Limb (tissue), 2 donors: ENCODE data around the gene OGN.

Source experiments
- DNase-seq, 2 donors: peaks; one replicate each; pipeline ENCODE4 v3.0.0-alpha.2; 2016; ENCODE audit errors: extremely low spot score in 2 of 2

The OGN gene

DNA sequence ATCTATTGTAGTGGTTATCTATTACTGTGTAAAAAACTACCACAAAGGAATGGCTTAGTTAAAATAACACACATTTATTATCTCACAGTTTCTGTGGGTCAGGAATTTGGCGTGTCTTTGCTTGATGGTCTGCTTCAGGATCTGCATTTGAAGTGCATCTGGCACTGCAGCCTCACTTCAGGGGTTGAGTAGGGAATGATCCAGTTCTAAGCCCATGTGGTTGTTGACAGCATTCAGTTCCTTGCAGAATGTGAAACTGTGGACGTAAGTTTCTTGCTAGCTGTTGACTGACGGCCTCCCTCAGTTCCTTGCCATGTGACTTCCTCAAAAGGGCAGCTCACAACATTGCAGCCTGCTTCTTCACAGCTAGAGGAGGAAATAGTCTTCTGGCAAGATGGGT is 2.1 kb upstream of the OGN start:
- no peak for DNase-seq

DNA sequence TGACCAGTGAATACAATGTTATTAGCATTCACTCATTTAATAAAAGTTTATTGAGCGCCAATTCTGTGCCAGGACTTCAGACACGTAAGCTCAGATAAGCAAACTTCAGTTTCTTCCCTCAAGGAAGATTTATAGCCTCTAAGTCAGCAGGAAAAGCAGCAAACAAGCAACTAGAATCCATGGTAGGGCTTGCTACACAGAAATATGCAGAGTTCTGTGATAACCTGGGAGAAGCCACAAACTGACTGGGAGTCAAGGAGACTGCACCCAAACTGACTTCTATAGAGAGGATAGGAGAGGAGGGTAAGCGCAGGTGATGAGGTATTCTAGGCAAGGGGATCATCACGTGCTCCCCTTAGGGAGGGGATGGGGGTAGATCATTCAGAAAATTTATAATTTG is 1.4 kb upstream of the OGN start:
- DNase-seq = no peak

DNA sequence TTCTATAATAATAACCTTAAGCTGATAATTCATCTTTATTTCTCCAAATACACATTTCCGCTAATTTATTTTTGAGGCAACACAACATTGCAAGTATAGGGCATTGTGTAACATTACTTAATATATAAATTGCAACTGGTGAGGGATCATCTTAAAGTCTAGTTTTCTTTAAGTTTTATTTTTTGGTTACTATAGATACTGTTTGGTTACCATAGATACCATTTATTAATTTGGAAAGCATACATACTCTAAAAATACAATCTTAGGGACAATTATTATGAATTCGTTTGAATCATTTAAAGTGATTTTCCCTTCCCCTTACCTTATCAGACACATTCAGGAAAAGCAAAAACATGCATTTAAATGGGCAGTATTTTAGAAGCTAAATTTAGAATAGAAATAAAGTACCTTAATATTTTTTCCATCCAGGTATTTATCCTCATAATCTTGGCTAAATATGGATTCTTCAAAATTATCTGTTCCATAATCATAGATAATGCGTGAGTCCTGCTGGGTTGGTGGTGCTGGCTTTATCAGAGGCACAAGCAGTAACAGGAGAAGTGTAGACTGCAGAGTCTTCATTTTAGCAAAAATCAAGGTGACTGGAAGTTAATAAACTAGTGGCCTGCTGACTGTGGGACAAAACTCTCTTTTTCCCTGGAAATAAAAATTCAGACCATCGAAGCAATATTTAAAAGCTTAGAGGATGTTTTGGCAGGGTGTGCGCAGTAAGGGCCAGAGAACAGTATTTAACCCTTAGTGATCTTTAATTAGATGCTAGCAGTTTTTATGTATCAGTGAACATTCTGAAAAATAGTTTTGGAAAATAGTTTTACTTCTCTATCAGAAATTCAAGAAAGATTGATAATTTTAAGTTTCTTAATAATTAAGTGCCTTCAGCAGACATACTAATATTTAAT is 1.3 kb downstream of the OGN start:
- DNase-seq = peak in 1 of 2 donors; percentile 67

DNA sequence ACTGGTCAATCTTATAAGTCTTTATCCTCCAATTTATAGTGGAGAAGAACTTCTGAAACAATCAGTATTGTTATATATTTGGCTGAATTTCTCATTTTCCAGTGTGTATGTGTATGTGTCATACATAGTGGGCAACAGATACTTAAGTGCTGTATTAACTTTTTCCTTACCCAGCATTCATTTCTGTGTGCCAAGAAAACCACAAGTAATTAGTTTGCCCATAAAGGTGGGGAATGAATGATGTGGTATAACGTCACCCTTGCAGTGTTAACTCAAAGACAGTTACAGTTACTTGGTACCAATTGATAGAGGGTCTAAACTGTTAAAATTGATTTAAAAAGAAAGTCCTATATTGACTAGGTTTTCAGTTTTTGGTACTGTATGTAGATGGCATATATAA is 2.0 kb downstream of the OGN start:
- no peak for DNase-seq

DNA sequence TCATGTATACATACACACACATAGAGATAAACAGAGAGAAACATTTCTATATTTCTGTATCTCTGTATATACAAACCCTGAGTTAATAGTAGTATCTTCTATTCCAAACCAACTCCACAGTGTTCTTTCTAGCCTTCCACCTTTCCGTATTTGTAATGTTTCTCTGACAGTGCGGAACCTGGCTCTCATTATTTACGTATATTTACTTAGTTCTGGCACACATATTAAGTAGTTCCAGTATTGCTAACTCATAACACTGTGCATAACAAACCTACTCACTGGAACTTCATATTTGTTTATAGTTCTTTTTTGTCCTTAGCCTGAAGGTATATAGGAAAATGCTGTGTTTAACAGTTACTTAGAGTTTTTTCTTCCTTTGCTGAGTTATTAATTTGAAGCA is 6.5 kb downstream of the OGN start:
- no peak for DNase-seq

DNA sequence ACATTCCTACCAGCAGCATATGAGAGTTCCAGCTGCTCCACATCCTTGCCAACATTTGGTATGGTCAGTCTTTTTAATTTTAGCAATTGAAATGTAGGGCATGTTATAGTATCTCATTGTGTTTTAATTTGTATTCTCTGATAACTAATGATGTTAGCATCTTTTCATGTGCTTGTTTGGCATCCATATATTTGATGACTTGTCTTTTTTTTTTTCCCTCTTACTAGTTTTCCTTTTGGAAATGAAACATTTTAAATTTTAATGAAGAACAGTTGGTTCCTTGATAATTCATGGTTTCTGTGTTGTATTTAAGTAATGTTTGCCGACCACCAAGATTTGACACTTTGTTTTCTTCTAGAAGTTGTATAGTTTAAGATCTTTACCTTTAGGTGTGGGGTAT is 8.8 kb downstream of the OGN start:
- no peak for DNase-seq

DNA sequence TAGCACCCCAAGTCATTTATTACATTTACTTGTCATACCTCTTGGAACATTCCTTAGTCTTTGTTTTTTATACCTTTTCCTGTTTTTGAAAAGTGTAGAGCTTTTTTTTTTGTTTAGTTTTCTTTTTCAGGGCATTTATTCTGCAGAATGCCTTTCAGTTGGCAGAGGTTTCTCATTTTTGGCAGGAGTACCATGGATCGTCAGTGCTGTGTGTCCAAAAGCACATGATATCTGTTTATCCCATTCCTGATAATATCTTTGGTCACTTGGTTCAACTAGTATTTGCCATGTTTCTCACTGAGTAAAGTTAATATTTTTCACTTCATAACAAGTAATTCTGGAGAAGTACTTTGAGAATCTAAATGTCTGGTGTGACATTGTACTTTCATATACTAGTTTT is 10.7 kb downstream of the OGN start:
- DNase-seq = no peak

DNA sequence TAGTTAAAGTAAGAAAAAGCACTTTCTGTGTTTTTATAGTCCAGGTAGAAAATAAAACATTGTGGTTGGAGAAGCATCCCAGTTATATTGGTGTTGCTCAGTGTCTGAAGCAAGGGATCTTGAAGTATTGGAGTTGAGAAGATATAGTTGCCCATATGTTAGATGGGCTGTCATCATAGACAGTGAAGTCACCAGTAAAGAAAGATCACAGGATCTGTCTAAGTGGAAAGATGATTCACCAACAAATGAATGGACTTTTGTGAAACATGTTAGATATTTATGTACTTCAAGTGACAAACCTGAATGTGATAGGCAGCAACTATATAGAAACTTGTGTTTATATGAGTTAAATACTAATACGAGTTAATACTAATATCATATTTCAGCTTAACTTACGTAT is 11.7 kb downstream of the OGN start:
- no peak for DNase-seq

DNA sequence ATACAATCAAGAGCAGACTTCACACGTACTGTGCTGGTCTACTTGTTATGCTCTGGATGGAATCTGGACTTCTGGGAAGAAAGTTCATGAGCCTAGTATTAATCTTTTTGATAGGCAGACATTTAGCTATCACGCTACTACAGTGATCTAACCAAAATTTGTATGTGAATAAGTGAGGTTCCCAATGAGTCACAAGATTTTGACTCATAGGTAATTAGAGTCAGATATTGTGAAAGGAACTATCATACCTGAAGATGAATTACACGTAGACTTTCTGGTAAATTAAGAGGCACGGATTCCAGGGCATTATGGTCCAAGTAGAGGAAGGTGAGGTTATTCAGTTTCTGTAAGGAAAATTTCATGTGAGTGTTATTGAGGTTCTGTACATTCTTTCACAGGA is 18.4 kb downstream of the OGN start:
- DNase-seq = no peak

DNA sequence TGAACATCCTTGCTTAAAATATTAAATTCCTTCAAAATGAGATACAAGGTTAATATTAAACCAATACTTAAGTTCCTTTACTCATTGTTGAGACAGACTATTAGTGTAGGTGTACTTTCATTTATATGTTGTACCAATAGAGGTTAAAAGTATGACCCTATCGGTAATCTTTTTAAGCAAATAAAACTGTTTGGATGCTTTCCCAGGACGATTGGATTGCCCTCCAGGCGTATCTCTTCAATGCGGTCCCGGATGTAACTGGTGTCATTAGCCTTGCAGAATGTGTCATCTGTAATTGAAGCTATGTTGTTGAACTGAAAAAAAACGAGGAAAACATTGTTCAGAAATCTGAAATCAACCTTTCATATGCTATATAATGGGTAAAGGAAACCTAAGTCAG is 18.9 kb downstream of the OGN start:
- no peak for DNase-seq

DNA sequence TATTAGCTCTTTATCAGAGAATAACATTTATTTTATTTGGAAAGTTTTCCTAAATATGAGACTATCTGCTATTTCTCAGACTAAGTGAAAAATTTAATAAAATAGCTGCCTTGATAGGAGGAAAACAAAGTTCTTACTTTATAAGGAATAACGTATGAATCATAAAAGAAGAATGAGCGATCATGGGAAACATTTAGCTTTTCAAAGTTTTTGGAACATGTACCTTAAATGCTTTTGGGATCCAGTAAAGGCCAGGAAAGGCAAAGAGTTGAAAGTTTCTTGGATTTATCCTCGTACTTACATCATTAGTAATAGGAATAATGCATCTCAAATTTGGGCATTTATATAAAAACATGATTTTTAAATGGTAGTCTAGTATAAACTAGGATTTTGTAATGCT is 19.4 kb downstream of the OGN start:
- no peak for DNase-seq

DNA sequence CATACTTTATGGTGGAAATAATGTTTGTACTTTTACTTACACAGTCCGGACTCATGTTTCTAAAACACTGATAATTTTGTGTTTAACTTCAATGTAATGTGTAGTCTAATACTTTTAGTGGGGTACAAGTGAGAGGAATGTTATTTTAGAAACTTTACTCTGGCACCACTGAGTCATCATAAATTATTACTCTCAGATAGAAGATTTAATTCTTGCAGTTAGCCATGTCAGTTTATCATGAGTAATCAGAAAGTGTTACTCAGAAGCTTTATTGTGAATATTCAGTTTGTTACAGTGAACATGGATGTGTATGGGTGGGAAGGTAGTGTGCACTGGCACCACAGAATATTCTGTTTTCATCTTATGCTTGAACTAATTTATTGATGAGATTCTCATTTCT is 20.0 kb downstream of the OGN start:
- DNase-seq = no peak

DNA sequence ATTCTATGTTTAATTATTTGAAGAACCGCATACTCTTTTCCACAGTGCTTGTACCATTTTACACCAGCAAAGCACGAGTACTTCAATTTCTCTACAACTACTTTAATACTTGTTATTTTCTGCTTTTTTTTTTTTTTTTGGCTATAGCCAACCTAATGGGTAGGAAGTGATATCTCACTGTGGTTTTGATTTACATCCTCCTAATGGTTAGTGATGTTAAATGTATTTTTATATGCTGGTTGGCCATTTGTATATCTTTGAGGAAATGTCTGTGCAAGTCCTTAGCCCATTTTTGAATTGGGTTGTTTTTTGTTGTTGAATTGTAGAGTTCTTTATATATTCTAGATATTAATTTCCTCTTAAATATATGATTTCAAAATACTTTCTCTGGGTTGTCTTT is 22.6 kb downstream of the OGN start:
- no peak for DNase-seq

DNA sequence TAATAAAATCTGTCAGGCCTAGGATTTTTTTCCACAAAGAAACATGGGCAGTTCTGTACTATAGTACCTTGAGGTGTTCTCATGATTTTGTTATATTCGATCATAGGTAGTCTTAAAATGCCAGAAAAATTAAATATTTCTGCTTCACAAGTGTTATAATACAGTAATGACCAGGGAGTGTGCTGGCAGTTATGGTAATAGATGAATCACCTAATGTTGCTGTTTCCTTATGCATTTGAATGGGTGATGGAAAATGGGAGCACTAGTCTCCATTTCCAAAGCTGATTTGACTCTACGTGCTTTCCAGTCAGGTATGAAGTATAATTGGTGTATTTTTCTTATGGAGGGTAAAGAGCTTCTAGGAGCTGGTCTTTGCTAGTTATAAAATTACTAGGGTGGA is 23.8 kb downstream of the OGN start:
- DNase-seq = no peak

DNA sequence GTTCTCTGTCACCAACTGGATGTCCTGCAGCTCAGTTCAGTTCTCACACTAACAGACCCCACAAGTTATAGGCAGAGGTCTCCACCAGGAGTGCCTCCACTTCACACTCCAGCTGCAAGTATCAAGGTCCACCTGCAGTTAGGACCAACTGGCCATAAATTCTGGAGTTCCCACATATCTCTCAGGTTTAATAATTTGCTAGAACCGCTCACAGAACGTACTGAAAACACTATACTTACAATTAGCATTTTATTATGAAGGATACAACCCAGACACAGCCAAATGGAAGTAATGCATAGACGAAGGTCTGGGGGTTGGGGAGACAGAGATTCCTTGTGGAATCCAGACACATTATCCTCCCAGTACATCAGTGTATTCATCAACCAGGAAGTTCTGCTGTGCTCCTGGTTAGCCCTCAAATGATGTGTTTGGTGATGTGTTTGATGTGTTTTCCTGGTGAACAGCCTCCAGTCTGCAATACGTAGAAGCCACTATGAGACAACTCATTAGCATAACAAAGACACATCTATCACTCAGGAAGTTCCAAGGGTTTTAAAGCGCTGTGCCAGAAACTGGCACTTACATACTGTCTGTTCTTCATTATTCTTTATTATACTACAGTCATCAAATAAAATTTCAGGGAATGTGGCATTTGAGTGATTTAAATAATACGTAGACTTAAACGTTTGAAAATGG is 25.4 kb downstream of the OGN start:
- DNase-seq = no peak

DNA sequence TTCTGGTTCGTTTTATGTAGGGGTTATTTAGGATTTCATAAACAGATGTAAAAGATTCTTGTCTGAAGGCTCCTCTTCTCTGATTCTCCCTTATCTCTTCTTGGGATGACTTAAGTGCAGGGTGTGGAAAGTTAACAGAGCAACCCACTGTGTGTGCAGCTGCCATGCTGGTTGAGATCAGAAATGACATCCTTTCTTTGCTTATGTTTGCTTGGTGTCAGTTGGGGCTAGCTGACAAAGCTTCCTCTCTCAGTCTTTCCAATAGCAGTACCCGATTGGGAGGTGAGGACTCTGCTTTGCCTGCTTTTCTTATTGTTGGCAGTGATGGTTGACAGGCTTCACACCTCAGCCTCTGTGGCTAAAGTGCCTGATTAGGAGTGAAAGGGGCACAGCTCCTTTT is 26.5 kb downstream of the OGN start:
- no peak for DNase-seq

DNA sequence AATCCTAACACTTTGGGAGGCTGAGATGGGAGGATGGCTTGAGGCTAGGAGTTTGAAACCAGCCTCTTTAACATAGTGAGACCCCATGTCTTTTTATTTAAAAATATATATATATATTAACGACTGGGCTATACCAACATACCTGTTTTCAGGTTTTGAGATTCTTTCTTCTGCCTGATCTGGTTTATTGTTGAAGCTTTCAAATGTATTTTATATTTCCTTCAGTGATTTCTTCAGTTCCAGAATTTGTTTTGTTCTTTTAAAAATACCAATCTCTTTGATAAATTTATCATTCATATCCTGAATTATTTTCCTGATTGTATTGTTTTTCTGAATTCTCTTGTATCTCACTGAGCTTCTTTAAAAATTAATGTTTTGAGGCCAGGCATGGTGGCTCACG is 31.2 kb downstream of the OGN start:
- no peak for DNase-seq

DNA sequence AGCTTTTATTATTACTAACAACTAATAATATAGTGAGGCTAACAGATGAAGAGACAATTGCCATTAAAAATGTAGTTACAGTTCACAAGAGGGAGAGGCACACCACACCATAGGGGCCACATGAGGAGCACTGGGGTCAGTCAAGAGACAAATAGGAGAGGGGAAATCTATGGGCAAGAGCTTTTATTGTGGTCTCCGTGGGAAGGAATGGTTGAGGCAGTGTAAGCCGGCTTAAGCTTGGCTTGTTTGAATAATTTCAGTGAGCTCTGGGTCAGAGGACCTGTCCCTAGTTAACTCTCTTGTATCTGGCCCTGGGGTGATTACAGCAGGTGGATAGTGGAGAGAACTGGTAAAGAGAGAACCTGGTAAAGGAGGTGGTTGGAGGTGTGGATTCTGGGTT is 35.3 kb downstream of the OGN start:
- no peak for DNase-seq

DNA sequence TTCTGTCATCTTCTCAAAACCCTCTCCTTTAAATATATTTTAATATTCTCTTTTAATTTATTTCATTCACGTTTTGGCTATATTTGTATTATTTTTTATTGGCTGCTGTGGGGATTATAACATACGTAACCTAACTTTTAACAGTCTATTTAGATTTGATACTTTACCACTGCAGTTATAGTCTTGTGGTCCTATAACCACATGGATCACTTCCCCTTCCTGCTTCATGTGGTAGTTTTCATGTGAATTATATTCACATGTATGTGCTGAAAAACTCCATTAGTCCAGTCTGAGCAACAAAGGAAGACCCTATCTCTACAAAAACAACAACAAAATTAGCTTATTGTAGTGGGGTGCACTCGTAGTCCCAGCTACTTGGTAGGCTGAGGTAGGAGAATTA is 44.3 kb downstream of the OGN start:
- DNase-seq = no peak

DNA sequence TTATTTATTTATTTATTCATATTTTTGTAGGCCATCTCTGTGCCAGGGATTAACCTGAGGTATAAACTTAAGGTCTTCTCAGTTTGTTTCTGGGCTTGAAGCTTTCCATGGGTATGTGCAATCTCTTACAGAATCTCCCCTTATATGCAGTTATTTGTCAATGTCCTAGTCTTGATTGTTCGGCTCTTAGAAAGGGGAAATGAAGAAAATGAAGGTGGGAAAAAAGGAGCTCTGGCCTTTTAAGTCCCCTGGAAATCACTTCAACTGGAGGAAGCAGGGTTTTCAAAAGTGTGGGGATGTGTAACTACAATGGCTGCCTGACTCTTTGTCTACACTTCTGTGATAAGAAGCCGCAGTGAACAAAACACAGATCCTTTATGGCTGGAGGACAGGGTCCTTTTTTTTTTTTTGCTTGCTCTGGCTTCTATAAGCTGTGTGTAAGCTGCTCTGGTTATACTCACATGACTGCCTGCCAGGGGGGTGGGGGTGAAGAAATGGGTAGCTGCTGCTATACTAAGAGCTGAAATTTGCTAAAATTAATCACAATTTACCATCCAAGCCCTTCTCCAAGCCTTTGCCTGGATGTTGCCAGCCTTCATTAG is 44.9 kb downstream of the OGN start:
- peak; percentile 11 to 46 for DNase-seq

DNA sequence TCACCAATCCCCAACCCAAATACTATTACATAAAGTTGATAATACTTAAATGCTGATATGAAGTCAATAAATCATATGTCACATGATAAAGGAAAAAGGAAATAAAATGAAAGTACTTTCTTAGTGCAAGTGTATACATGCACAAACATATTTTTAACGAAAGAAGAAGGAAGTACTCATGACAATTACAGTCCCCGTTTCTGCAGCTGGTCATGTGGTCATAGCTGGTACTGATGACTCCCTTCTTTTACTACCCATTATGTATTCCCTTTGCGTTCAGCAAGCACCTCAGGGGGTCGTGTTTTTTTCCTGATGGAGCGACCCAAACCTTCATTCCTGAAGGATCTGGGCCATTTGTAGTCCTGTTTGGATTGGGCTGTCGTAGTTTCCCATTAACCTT is 51.3 kb downstream of the OGN start:
- DNase-seq = no peak

DNA sequence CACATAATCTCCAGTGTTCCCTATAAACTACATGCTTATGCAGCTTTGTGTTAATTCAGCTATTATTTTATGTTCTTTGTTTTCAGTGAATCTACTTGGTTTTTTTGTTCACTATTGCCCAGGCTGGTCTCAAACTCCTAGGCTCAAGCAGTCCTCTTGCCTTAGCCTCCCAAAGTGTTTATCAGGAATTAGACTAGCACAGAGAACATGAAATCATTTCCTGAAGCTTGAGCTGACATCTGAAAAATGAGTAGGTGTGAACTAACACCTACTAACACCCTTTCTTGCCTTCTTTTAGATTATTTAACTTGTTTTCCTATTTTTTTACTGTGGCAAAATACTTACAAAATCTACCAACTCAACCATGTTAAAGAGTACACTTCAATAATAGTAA is 53.6 kb downstream of the OGN start:
- no peak for DNase-seq
